OCI-LY3 (cell line): ENCODE measurements around the gene CEP112.

Experiments used
- EZH2phosphoT487 ChIP-seq: fragments of 200-600 bp; shearing (Covaris generic); IDR thresholded peaks from 2 replicates; pipeline ENCODE4 v1.6.1; 2018; ENCODE audit warnings: antibody characterized with exemption, mixed run types, low read depth
- TF ChIP-seq, protein P1 (sequence below): fragments of 200-600, 300-600 bp; sonication (generic); IDR thresholded peaks from 2 replicates; pipeline ENCODE4 v1.5.1; 2014; ENCODE audit warnings: antibody characterized with exemption, low read length, low read depth

DNA sequence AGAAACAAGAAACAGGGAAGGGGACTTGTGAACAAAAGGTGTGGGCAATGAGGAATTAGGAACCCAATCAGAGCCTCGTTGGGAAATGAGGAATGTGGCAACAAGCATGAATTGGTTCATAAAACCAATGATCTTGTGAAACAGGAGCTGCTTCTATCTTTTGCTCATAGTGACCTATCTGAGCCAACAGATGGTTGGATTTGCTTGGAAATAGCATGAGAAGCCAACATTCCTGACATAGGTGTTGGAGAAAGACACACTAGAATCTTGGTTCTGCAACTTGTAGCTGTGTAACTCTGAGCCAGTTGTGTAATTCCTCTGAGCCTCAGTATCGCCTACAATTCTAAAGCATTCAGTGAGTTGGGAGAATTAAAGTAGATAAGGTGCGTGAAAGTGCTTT lies 378.6 kb downstream of the CEP112 start:
- TF ChIP-seq, protein P1, sequence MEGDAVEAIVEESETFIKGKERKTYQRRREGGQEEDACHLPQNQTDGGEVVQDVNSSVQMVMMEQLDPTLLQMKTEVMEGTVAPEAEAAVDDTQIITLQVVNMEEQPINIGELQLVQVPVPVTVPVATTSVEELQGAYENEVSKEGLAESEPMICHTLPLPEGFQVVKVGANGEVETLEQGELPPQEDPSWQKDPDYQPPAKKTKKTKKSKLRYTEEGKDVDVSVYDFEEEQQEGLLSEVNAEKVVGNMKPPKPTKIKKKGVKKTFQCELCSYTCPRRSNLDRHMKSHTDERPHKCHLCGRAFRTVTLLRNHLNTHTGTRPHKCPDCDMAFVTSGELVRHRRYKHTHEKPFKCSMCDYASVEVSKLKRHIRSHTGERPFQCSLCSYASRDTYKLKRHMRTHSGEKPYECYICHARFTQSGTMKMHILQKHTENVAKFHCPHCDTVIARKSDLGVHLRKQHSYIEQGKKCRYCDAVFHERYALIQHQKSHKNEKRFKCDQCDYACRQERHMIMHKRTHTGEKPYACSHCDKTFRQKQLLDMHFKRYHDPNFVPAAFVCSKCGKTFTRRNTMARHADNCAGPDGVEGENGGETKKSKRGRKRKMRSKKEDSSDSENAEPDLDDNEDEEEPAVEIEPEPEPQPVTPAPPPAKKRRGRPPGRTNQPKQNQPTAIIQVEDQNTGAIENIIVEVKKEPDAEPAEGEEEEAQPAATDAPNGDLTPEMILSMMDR: no peak
- TF ChIP-seq EZH2phosphoT487: no peak
